Fibroblast of skin of back (primary cell): ENCODE results near the gene HSPA1A.
"Not testable (repeated sequence)": the region's sequence is repeated elsewhere in the genome, so short reads cannot be mapped to it uniquely, and the experiment has no call there.

Experiments used
- DNase-seq: peaks from one replicate; pipeline ENCODE4 v3.0.0-alpha.2; 2013

HSPA1A gene

GRCh38 chr6:31836474-31837368 lies 21.4 kb downstream of the HSPA1A start:
- DNase-seq, result peak; percentile 41

GRCh38 chr6:31837369-31838113 lies 22.2 kb downstream of the HSPA1A start:
- DNase-seq, result no peak

GRCh38 chr6:31838114-31838553 lies 22.8 kb downstream of the HSPA1A start:
- DNase-seq, result not testable (repeated sequence)

DNA sequence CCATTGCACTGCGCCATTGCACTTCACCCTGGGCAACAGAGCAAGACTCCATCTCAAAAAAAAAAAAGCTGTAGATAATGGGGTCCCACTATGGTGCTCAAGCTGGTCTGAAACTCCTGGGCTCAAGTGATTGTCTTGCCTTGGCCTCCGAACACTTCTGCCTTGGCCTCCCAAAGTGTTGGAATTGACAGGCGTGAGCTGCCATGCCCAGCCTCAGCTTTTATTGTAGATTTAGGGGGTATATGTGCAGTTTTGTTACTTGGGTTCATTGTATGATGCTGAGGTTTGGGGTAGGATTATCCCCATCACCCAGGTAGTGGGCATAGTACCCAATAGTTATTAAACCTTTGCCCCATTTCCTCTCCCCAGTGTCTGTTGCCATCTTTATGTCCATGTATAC lies 23.6 kb downstream of the HSPA1A start:
- no peak for DNase-seq

GRCh38 chr6:31839779-31840126 lies 24.4 kb downstream of the HSPA1A start:
- DNase-seq, result not testable (repeated sequence)

- DNase-seq, result no peak
Observed at GRCh38 chr6:31842053-31842452, 26.7 kb downstream of the HSPA1A start.

DNA sequence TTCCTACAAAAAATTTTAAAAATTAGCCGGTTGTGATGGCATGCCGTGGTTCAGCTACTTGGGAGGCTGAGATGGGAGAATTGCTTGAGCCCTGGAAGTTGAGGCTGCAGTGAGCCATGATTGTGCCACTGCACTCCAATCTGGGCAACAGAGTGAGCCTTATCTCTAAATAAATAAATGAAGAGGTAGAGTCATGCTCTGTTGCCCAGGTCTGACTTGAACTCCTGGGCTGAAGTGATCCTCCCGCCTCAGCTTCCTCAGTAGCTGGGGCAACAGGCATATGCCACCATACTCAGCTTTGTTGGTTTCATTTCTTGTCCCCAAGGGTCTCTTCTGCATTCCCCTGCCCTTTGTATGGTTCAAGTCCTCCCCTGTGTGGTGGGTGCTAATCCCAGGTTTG lies 29.2 kb downstream of the HSPA1A start:
- DNase-seq, result no peak

GRCh38 chr6:31847276-31847978 lies 32.1 kb downstream of the HSPA1A start:
- no peak for DNase-seq

DNA sequence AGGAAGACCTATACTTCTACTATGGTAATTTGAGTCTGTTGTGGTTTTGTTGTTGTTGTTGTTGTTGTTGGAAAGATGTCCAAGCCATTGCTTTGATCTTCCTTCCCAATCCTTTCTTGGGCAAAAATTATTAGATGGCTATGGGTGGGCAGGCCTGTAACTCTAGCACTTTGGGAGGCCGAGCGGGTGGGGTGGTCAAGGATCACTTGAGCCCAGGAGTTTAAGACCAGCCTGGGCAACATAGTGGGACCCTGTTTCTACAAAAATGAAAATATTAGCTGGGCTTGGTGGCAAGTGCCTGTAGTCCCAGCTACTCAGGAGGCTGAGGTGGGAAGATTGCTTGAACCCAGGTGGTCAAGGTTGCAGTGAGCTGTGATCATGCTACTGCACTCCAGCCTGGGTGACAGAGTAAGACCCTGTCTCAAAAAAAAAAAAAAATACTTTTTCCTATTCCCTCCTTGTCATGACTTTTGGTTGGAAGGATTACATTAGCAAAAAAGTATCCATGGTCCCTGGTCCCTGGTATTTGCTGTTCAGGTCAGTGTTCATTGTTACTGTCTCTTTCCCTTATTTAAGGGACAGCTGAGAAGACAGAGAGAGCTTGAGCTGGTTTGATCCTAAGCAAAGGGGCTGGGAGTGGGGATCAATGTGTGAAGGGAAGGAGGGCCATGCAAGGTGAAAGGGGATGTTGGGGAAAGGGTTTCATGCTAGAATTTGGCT lies 35.6 kb downstream of the HSPA1A start:
- no peak for DNase-seq

- no peak for DNase-seq
Observed at GRCh38 chr6:31851485-31851832, 36.1 kb downstream of the HSPA1A start.

GRCh38 chr6:31851980-31852718 lies 36.8 kb downstream of the HSPA1A start:
- not testable (repeated sequence) for DNase-seq

DNA sequence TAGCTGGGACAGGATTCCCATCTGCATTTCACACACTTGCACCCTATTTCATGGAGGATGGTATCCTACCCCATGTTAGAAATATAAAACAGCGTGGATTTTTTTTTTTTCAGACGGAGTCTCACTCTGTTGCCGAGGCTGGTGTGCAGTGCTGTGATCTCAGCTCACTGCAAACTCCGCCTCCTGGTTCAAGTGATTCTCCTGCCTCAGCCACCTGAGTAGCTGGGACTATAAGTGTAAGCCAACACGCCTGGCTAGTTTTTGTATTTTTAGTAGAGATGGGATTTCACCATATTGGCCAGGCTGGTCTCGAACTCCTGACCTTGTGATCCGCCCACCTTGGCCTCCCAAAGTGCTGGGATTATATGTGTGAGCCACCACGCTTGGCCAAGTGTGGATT lies 42.4 kb downstream of the HSPA1A start:
- not testable (repeated sequence) for DNase-seq

DNA sequence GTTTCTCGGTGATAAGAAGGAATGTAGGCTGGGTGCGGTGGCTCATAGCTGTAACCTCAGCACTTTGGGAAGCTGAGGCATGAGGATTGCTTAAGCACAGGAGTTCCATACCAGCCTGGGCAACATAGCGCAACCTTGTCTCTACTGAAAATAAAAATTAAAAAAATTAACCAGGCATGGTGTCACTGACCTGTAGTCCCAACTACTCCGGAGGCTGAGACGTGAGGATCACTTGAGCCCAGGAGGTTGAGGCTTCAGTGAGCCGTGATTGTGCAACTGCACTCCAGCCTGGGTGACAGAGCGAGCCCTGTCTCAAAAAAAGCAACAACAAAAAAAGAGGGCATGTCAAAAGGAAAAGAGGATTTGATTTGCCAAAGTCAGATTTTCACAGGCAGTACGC lies 43.4 kb downstream of the HSPA1A start:
- no peak for DNase-seq

DNA sequence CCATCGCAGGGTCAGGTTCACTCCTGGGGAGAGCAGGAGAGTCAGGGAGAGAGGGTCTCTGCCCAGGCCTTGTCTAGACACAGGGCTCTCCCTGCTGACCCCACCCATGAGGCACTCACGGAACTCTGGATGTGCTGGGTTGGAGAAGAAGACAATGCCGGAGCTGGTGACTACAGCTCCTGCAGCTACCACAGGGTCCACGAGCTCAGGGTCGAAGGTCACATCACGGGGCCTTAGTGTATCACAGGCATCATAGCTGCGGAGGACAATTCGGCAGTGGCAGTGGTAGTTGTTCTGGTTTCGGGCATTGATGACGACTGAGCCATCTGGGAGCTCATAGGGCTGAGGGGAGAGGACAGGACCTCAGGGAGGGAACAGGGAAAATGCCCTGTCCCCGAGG lies 44.6 kb downstream of the HSPA1A start:
- DNase-seq, result no peak

- DNase-seq, result no peak
Observed at GRCh38 chr6:31860349-31860748, 45.0 kb downstream of the HSPA1A start.

GRCh38 chr6:31861150-31861549 lies 45.8 kb downstream of the HSPA1A start:
- DNase-seq, result no peak

DNA sequence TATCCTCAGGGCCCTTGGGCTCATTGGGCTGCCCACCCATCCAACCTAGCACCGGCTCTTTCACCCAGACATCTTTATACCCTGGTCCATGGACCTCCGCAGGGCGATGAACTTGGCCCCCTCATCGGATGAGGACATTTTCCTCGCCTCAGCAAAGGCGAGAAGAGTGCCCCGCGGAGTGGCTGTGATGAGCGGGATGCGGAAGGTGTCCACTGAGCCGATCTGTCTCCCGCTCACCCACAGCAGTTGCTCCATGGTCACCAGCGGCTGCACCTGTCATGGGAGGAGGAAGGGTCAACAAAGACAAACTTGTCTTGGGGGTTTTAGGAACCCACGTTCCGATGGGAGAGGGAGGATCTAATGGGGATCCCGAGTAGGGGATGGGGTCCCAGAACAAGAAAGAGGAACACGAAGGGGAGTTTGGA lies 46.6 kb downstream of the HSPA1A start:
- DNase-seq, result no peak

- peak; percentile 100 for DNase-seq
Observed at GRCh38 chr6:31862344-31863235, 47.2 kb downstream of the HSPA1A start, which contains the start of gene NEU1. Gene NEU1, minus strand, starts transcription at chr6:31862821. Its CDS starts 45 bp downstream, at chr6:31862776.

DNA sequence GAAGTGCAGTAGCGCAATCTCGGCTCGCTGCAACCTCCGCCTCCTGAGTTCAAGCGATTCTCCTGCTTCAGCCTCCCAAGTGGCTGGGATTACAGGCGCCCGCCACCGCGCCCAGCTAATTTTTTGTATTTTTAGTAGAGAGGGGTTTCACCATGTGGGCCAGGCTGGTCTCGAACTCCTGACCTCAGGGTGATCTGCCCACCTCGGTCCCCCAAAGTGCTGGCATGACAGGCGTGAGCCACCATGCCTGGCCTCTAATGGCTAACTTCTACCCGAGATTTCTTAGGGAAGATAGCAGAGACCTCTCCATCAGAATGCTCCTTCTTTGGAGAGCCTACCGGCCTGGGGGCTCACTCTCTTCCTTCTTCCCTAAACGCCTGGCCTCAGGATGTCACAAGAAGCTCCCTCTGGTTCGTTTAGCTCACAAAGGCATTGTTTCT lies 48.8 kb downstream of the HSPA1A start:
- DNase-seq, result not testable (repeated sequence)

DNA sequence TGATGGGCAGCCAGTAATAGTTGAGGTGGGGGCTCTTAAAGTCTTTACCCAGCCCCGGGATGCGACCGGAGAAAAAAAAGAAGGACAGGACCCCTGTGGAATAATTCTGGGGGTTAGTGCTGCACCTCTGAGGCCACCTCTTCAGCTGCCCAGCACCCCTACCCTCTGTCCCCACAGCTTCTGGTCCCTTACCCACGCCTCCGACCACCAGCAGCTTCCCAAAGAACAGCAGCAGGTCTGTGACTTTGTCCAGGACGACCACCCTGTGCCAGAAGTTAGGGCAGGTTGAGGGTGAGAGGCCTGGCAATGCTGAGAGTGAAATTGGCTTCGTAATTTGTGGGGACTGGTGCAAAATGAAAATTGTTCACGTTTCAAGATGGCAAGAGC lies 49.5 kb downstream of the HSPA1A start:
- no peak for DNase-seq
